Caki2 (cell line): ENCODE results near the gene TMIE. TPM values are rescaled to one million over a fixed set of nuclear protein-coding genes. Genes with fewer than 3 reads are reported as not detected.

Experiments used
- DNase-seq: peaks from one replicate; pipeline ENCODE4 v3.0.0-alpha.2; 2015; ENCODE audit warnings: low read depth
- in situ Hi-C: cut with HindIII; loops from 2 replicates; pipeline ENCODE4 v1.10.0; 2016; ENCODE audit warnings: low sequenced_read_pairs, low pct_unique_long_range_greater_than_20kb, mixed read lengths
- total RNA-seq: library from RNA; depleted of rRNA; stranded (reverse); fragments of >200 nt; shearing (Covaris generic); gene quantifications from 2 replicates; pipeline ENCODE4 v1.2.3, GENCODE V29; 2014; ENCODE audit warnings: low replicate concordance

Gene TMIE
- total RNA-seq, 1 experiment from 2014 or later, result not detected

- no peak for DNase-seq
- in situ Hi-C loops, result no loop called here
Observed at GRCh38 chr3:46667657-46668056, 33.5 kb upstream of the TMIE start.

GRCh38 chr3:46668116-46668515, 33.1 kb upstream of the TMIE start:
- no peak for DNase-seq
- in situ Hi-C loops, result no loop called here

- in situ Hi-C loops, result no loop called here
- no peak for DNase-seq
Observed at GRCh38 chr3:46668591-46668990, 32.6 kb upstream of the TMIE start.

- no peak for DNase-seq
- in situ Hi-C loops, result no loop called here
Observed at GRCh38 chr3:46669191-46669999, 31.8 kb upstream of the TMIE start.

- in situ Hi-C loops, result no loop called here
- no peak for DNase-seq
Observed at GRCh38 chr3:46670000-46670890, 30.9 kb upstream of the TMIE start.

GRCh38 chr3:46670891-46671427, 30.2 kb upstream of the TMIE start:
- no peak for DNase-seq
- in situ Hi-C loops, result no loop called here

- DNase-seq, result no peak
- in situ Hi-C loops, result no loop called here
Observed at GRCh38 chr3:46671541-46672348, 29.4 kb upstream of the TMIE start.

- DNase-seq, result no peak
- in situ Hi-C loops, result no loop called here
Observed at GRCh38 chr3:46672349-46672695, 28.9 kb upstream of the TMIE start.

GRCh38 chr3:46673151-46674030, 27.8 kb upstream of the TMIE start:
- in situ Hi-C loops, result no loop called here
- DNase-seq, result no peak

GRCh38 chr3:46674031-46674845, 27.0 kb upstream of the TMIE start:
- in situ Hi-C loops, result no loop called here
- no peak for DNase-seq

- in situ Hi-C loops, result no loop called here
- no peak for DNase-seq
Observed at GRCh38 chr3:46675426-46675825, 25.8 kb upstream of the TMIE start.

GRCh38 chr3:46675843-46676567, 25.2 kb upstream of the TMIE start:
- in situ Hi-C loops, result no loop called here
- DNase-seq, result no peak

GRCh38 chr3:46676601-46677410, 24.4 kb upstream of the TMIE start:
- in situ Hi-C loops, result no loop called here
- no peak for DNase-seq

GRCh38 chr3:46677411-46677726, 23.8 kb upstream of the TMIE start:
- DNase-seq, result no peak
- in situ Hi-C loops, result no loop called here

- DNase-seq, result no peak
- in situ Hi-C loops, result no loop called here
Observed at GRCh38 chr3:46678280-46678679, 22.9 kb upstream of the TMIE start.

GRCh38 chr3:46679681-46680080, 21.5 kb upstream of the TMIE start:
- in situ Hi-C loops, result no loop called here
- DNase-seq, result no peak
